Fibroblast of lung (primary cell): ENCODE data around the gene NFE2L3.

Experiments used
- EZH2 ChIP-seq: IDR thresholded peaks from 2 replicates; pipeline ENCODE4 v1.5.1; 2012; ENCODE audit warnings: low read length, control low read depth, mild to moderate bottlenecking; ENCODE audit errors: missing control alignments
- TF ChIP-seq, protein P1 (sequence below), 2 donors: IDR thresholded peaks in 1 of 2; conservative IDR thresholded peaks in 1 of 2; 1 replicate in 1 of 2; 2 replicates in 1 of 2; pipeline ENCODE4 v1.5.1; 2011 to 2012; ENCODE audit warnings: low read length in 2 of 2, control low read depth in 1 of 2, inconsistent platforms in 1 of 2, low read depth in 1 of 2, mild to moderate bottlenecking in 1 of 2

DNA sequence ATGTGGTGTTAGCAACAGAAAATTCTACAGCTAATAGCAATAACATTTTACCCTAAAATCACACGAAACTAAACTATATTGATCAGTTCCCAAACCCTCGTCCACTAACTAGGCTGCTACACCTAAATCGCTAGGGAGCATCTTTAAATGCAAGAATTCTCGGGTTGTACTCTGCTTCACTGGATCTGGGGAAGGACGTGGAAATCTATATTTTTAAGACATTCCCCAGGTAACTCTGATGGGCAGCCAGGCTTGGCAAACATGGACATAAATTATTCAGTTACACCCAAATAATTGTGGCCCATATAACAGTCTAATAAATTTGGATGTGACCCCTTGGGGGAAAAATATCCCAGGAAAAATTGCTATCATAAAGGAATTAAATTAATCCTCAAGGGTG is 36.3 kb upstream of the NFE2L3 start:
- TF ChIP-seq, protein P1, sequence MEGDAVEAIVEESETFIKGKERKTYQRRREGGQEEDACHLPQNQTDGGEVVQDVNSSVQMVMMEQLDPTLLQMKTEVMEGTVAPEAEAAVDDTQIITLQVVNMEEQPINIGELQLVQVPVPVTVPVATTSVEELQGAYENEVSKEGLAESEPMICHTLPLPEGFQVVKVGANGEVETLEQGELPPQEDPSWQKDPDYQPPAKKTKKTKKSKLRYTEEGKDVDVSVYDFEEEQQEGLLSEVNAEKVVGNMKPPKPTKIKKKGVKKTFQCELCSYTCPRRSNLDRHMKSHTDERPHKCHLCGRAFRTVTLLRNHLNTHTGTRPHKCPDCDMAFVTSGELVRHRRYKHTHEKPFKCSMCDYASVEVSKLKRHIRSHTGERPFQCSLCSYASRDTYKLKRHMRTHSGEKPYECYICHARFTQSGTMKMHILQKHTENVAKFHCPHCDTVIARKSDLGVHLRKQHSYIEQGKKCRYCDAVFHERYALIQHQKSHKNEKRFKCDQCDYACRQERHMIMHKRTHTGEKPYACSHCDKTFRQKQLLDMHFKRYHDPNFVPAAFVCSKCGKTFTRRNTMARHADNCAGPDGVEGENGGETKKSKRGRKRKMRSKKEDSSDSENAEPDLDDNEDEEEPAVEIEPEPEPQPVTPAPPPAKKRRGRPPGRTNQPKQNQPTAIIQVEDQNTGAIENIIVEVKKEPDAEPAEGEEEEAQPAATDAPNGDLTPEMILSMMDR (conservative IDR thresholded peaks at IDR 0.05 in 1 of 2, IDR thresholded peaks at IDR 0.05 in 1 of 2; ENCODE audit: low read depth in 1 of 2, low read length in 2 of 2) = no peak
- no peak for TF ChIP-seq EZH2
